ENCODE measurements around the gene IPO8.
"Not testable (repeated sequence)": the region's sequence is repeated elsewhere in the genome, so short reads cannot be mapped to it uniquely, and the experiment has no call there.

The IPO8 gene

GRCh38 chr12:30603129-30603528, 92.5 kb downstream of the IPO8 start:
- DNase-seq (ENCODE audit: low spot score): no peak

GRCh38 chr12:30602678-30603077, 93.0 kb downstream of the IPO8 start:
- no peak for DNase-seq (ENCODE audit: low spot score)

- DNase-seq (ENCODE audit: low spot score): no peak
These were observed 96.1 kb downstream of the IPO8 start for GRCh38 chr12:30599608-30600007.

GRCh38 chr12:30598889-30599288, 96.8 kb downstream of the IPO8 start:
- no peak for DNase-seq (ENCODE audit: low spot score)

GRCh38 chr12:30595742-30596141, 99.9 kb downstream of the IPO8 start:
- DNase-seq (ENCODE audit: low spot score): no peak

- DNase-seq (ENCODE audit: low spot score): no peak
These were observed 101.2 kb downstream of the IPO8 start for GRCh38 chr12:30594509-30594908.

- not testable (repeated sequence) for DNase-seq (ENCODE audit: low spot score)
These were observed 107.1 kb downstream of the IPO8 start for GRCh38 chr12:30588572-30588971.

GRCh38 chr12:30587782-30588181, 107.9 kb downstream of the IPO8 start:
- no peak for DNase-seq (ENCODE audit: low spot score)

- no peak for DNase-seq (ENCODE audit: low spot score)
These were observed 109.8 kb downstream of the IPO8 start for GRCh38 chr12:30585877-30586276.

- no peak for DNase-seq (ENCODE audit: low spot score)
These were observed 112.7 kb downstream of the IPO8 start for GRCh38 chr12:30582943-30583342.

- no peak for DNase-seq (ENCODE audit: low spot score)
These were observed 115.3 kb downstream of the IPO8 start for GRCh38 chr12:30580344-30580743.

Measured in globus pallidus (tissue), 1 donor.